Measurements from ENCODE around the gene ZNF845. TPM values are rescaled to one million over a fixed set of nuclear protein-coding genes. Genes with fewer than 3 reads are reported as not detected.
A peak's percentile ranks its signal among the peaks of the same experiment; 100 is the strongest.
"Not testable (repeated sequence)": the region's sequence is repeated elsewhere in the genome, so short reads cannot be mapped to it uniquely, and the experiment has no call there.

The ZNF845 gene
- total RNA-seq (ENCODE audit: insufficient read depth, low replicate concordance) = 11.1 TPM

DNA sequence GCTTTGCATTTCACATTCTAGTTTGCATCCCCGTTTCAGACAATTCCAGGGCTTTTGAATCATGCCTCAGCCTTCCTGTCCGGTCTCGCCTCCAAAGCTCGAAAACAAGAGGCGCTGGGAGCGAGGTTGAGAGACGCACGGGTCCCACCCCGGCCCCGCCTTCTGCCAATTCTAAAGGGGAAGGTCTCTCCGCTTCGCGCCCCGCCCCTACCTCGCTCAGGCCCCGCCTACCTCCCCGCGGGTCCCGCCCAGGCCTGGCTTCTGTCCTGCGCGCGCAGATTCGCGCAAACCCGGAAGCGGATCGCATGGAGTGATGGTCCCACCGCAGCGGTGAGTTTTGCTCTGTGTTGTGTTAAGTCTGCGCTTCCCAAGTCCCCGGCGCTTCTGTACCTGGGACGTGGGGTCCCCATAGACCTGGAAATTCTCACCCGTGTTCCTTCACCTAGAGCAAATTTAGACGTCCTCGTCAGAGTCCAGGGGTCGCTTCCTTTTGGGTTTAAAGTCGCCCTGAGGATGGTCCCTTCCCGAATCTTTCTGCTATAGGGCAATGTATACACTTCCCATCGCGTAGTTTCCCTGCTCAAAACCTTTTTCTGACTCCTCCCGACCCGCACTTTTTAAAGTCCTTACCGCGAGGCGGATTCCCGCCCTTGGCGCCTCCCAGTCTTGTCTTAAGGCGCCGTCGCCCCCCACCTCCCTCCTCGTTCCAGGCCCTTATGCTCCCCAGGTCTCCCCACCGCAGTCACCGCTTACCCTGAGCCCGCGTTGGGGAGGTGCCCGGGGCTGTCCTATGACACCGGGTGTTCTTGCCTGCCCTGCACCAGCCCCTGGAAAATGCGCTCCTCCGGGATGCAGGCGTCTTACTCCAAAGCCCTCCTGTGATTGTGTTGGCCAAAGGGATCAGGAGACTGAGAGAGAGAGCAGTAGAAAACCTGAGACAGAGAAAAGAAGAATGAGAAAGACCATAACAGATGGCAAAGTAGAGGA, at the start of gene ZNF845:
TSS of gene ZNF845 (plus strand) at position 287 of the 987 bp plus-strand sequence. CDS start 7,559 bp downstream, outside the sequence.
- peak; percentile 96 for DNase-seq (ENCODE audit: low spot score)

DNA sequence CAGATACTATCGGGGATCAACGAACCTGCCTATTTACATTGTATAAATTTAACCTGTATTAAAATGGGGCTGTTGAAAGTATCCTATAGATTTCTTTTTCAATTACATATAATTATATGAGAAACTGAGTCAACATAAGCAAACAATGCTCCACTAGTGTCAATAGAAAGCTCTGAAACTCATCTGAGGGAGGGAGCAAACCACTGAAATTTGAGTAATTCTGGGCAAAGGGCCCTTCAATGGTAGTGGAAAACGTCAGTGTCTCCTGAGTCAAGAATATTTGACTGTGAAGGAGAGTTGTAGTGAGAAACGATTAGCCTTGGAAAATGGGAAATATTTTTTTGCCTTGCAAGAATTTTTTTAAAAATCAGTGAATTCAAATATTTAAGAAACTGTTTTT, 48.5 kb upstream of the ZNF845 start:
- DNase-seq (ENCODE audit: low spot score) = no peak

DNA sequence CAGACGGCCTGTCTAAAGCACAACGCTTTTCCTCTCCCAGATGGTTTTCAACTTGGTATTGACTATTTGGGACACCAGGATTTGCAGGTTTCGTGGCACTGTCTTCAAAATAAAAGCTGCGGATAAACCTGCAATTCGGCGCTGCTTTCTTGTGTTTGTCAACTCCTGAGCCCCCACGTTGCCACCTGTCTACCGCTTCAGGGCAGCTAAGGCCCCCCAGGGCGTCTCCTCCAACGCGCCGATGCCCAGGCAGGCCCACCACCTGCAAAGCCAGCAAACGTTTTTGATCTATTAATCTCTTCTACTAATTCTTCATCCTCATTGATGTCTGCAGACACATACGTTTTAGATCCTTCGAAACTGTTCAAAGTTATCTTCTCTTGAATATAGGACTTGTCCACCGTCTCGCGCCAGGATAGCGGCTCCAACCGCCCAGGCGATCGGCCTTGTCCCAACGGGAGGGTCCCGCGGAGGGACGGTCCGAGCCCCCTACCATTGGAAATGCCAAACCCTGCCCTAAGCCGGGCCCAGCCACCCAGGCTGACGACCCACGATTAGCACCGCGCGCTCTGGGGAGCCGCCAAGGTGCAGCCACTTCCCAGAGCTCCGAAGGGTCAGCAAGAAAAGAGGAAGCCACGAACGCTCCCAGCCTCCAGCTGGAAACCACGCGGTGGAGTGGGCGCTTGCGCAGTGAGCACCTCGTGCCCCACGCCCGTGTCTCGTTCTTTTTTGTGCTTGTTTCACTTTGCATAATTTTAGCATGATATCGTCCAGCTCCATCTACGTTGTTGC, 42.6 kb upstream of the ZNF845 start:
- DNase-seq (ENCODE audit: low spot score) = no peak

DNA sequence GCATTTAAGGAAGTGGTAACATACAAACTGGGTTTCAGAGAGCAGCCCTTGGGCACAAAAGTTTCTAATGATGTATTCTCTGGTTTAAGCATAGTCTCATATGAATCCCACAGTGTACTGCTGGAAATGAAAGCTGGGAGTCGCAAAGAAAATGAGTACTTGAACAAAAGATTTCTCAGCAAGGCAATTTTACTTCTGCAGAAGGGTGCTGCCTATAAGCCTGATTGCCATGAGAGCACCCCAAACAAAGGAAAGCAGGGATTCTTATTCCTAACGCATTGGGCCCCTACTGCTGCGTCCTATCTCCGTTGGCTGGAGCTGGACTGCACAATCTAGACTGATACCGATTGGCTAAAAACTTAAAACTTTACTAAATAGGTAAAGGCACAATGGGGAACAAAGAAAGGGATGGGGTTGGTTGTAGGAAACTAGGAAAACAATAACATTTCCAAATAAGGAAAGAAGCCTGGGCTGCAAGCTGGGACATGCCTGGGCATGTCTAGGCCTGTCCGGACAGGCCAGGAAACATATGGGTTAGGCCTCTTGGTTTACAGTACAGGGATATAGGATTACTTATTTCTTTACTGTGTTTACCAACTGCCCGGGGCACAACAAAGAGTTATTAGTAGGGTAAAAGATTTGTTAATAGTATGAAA, 38.6 kb upstream of the ZNF845 start:
- no peak for DNase-seq (ENCODE audit: low spot score)

DNA sequence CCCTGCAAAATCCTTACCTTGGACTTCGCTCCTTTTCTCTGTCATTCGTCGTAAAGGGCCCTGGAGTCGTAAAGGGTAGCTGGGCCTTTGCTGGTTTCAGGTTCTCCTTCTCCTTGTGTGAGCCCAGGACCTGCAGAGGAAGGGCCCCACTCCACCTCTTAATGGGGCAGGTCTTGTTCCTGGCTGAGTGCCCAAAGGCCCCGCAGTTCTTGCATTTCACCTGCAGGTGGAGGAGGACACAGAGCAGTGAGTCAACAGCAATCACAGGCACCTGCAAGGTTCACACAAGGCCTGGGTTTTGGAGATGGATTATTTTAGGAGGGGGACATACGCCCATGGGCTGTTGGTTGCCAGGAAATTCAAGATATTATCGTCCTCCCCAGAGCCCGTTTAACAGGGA, 32.2 kb upstream of the ZNF845 start:
- not testable (repeated sequence) for DNase-seq (ENCODE audit: low spot score)

DNA sequence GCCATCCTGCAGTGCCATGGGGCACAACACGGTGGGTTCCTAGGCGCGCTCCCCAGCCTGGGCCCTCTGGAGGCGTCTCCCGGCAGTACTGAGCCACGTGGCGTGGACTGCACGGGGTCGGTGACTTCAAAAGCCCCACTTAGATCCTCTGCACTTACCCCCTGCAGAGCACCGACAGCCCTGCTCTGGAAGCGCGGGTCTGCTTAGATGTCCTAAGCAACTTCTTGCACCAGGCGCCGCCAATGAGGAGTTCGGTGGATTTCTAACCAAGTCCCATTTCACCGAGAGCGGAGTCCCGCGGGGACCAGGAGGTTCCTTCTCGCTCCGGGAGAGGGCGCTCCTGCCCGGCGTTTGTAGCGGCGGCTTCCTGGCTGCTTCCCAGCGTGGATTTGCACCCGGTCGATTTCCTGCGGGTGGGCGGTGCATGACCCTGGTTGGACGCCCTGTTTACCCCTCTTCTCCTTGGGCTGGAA, 25.2 kb upstream of the ZNF845 start:
- peak; percentile 15 for DNase-seq (ENCODE audit: low spot score)

DNA sequence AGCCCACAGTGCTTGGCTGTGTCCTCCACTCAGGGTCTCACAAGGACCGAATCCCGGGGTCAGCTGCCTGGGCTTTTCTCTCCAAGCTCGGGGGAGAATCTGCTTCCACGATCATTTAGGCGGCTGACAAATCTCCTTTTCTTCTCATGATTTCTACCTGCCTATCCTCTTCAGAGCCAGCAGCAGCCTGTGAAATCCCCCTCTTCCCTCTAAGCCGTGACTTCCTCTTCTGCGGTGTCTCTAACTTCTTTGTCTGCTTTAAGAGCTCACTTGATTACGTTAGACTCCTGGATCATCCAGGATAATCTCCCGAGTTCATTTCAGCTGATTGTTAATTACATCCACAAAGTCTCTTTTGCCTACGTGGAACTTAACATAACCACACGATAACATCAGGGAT, 22.5 kb upstream of the ZNF845 start:
- no peak for DNase-seq (ENCODE audit: low spot score)

DNA sequence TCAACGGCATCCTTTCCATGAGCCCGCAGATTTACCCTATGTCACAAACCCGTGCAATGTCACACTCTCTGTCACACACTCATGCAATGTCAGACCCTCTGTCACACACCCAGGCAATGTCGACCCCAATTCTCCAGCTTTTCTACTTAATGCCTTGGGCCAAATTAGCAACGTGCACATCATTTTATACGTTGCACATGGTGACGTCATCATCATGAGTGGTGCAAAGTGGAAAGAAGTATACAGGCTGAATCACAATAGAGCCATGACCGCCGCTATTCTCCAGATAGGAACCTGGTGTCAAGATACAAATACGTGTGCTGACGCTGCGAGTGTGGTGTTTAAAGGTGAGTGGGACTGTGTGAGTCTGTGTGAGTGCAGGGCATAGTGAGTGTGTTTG, 21.7 kb upstream of the ZNF845 start:
- no peak for DNase-seq (ENCODE audit: low spot score)

DNA sequence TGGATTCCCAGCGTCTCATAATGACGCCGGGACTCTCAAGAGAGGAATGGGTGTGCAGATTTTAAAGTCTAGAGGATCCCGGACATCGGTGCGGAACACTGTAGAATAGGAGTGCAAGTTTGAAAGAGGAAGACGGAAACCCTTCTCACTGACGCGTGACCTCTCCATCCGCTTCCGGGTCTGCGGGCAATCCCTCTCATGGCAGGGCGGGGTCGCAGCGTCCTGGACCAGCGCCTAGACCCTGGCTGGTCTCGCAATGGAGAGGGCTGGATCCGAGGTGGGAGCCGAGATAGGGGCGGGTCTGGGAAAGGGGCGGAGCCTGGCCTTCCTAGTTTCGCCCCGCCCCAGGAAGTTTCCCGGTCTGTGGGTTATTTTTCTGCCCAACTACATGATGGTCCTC, 4.6 kb upstream of the ZNF845 start:
- DNase-seq (ENCODE audit: low spot score) = peak; percentile 21

DNA sequence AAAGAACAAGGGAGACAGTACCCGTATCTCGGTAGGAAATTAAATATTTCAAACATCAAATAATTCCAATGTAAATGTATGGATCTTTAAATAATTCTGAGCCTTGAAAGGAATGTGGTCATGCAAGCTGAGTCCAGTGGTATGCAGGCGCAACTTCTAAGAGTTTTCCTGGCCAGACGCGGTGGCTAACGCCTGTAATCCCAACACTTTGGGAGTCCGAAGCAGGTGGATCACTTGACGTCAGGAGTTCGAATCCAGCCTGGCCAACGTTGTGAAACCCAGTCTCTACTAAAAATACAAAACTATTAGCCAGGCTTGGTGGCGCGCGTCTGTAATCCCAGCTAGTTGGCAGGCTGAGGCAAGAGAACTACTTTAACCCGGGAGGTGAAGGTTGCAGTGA, 1.1 kb upstream of the ZNF845 start:
- no peak for DNase-seq (ENCODE audit: low spot score)

DNA sequence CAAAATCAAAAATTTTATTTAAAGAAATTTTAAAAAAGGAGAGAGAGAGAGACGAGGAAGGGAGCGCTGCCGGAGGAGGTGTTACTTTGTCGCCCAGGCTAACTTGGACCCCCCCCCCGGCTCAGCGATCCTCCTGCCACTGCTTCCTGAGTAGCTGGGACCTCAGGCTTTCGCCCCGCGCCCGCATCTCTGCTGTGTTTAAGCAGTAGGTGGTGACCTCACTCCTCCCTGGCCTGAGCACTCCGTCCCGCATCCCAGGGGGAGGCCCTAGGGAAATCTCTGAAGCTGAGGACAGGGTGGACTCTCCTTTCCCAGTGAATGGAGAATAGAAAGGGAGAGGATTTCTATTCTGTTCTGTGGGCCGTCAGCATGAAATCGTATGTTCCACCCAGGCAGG, 485 bp upstream of the ZNF845 start:
- DNase-seq (ENCODE audit: low spot score) = no peak

DNA sequence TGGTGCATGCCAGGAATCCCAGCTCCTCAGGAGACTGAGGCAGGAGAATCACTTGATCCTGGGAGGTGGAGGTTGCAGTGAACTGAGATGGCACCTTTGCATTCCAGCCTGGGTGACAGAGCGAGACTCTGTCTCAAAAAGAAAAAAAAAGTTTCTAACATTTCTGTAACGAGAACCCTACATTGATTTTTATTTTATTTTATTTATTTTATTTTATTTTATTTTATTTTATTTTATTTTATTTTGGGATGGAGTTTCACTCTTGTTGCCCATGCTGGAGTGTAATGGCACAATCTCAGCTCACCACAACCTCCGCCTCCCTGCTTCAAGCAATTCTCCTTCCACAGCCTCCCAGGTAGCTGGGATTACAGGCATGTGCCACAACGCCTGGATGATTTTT, 10.9 kb downstream of the ZNF845 start:
- not testable (repeated sequence) for DNase-seq (ENCODE audit: low spot score)

DNA sequence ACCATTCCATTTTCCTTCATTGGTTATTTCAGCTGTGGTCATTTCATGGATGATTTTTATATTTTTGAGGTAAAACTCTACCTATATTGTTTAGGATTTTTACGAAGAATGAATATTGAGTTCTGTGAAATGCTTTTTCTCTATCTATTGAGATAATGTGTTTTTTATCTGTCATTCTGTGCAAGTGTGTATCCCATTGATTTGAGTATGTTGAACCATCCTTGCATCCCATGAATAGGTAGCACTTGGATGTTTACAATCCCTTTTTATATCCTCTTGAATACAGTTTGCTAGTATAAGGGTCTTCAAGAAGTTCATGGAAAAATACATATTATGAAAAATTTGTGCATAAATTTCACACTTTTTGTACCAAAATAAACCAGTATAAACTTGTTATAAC, 22.2 kb downstream of the ZNF845 start:
- no peak for DNase-seq (ENCODE audit: low spot score)

DNA sequence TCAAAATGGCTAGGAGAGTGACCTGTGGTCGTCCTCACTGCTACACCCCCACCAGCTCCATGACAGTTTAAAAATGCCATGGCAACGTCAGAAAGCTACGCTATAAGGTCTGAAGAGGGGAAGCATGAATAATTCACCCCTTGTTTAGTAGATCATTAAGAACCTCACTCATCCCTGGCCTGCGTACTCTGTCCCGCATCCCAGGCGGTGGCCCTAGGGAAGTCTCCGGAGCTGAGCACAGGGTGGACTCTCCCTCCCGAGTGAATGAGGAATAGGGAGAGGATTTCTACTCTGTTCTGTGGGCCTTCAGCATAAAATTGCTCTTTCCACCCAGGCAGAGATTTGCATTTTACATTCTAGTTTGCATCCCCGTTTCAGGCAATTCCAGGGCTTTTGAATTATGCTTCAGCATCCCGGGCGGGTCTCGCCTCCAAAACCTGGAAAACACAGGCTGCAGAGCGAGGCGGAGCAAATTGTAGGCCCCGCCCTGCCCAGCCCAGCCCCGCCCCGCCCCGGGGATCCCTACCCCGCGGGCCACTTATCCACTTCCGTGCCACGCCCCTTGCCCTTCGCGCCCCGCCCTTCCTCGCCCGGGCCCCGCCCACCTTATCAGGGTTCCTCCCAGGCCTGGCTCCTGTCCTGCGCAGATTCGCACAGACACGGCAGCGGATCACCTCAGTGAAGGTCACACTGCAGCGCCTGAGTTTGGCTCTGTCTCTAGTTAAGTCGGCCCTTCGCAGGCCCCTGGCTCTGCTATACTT, 24.5 kb downstream of the ZNF845 start:
- no peak for DNase-seq (ENCODE audit: low spot score)

DNA sequence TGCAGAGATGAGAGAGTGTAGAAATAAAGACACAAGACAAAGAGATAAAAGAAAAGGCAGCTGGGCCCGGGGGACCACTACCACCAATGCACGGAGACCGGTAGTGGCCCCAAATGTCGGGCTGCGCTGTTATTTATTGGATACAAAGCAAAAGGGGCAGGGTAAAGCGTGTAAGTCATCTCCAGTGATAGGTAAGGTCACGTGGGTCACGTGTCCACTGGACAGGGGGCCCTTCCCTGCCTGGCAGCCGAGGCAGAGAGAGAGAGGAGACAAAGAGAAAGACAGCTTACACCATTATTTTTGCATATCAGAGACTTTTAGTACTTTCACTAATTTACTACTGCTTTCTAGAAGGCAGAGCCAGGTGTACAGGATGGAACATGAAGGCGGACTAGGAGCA, 26.5 kb downstream of the ZNF845 start:
- DNase-seq (ENCODE audit: low spot score) = not testable (repeated sequence)

DNA sequence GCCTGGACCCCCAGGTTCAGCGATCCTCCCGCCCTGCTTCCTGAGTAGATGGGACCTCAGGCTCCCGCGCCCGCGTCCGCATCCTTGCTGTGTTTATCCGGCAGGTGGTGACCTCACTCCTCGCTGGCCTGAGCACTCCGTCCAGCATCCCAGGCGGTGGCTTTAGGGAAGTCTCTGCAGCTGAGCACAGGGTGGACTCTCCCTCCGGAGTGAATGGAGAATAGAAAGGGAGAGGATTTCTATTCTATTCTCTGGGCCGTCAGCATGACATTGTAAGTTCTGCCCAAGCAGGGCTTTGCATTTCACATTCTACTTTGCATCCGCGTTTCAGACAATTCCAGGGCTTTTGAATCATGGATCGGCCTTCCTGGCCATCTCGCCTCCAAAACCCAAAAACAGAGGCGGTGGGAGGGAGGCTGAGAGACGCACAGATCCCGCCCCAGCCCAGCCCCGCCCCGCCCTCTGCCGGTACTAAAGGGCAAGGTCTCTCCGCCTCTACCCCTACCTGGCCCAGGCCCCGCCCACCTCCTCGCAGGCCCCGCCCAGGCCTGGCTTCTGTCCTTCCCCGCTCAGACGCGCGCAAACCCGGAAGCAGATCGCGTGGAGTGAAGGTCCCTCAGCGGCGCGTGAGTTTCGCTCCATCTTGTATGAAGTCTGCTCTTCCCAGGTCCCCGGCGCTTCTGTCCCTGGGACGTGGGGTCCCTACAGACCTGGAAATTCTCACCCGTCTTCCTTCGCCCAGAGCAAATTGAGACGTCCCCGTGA, 31.8 kb downstream of the ZNF845 start, which contains the start of gene ZNF525:
TSS of gene ZNF525 (plus strand) at position 572 of the 765 bp plus-strand sequence. CDS start 6,577 bp downstream, outside the sequence.
- peak; percentile 90 for DNase-seq (ENCODE audit: low spot score)

DNA sequence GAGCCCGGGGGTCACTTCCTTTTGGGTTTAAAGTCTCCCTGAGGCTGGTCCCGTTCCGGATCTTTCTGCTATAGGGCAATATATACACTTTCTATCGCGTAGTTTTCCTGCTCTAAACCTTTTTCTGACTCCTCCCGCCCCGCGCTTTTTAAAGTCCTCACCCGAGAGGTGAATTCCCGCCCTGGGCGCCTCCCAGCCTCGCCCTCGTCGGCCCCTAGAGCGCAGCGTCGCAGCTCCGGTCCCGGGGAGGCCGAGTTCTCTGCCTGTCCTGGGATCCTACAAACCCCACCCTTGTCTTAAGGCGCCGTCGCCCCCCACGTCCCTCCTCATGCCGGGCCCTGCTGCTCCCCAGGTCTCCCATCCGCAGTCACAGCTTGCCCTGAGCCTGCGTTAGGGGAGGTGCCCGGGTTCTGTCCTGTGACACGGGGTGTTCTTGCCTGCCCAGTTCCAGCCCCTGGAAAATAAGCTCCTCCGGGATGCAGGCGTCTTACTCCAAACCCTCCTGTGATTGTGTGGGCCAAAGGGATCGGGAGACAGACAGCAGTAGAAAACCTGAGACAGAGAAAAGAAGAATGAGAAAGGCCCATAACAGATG, 32.4 kb downstream of the ZNF845 start:
- no peak for DNase-seq (ENCODE audit: low spot score)

DNA sequence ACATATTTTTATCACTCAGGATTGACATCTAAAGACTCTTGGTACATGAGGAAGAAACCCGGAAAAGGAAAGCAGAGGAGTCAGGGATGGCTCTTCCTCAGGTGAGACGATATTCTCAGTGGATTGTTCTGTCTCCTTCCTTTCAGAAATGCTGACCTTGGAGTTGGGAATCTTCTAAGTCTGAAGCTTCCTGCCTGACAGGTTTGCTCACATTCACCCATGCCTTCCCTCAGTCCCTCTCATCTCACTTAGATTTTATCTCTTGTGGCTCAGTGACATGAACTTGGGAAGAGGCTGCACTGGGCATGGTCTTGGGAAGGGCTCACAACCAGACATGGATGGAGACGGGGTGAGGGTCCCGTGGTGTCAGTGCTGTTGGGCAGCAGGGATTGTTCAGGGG, 38.6 kb downstream of the ZNF845 start:
- no peak for DNase-seq (ENCODE audit: low spot score)

DNA sequence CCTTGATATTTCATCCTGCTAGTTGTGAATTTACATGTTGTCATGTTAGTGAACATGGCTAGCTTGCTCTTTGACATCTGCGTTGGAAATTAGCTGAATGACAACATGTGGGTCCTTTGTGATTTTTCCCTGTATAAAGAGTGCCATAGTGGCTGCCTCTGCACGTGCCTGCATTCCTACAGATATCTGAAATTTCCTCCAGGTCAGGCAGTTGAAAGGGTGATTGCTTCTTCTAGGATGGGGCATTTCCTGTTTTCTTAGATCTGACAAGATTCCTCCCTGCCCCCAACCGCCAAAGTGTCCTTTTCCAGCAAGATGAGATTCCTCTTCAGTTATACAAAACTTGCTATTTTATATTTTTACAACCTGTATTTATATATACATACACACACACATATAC, 40.7 kb downstream of the ZNF845 start:
- no peak for DNase-seq (ENCODE audit: low spot score)

DNA sequence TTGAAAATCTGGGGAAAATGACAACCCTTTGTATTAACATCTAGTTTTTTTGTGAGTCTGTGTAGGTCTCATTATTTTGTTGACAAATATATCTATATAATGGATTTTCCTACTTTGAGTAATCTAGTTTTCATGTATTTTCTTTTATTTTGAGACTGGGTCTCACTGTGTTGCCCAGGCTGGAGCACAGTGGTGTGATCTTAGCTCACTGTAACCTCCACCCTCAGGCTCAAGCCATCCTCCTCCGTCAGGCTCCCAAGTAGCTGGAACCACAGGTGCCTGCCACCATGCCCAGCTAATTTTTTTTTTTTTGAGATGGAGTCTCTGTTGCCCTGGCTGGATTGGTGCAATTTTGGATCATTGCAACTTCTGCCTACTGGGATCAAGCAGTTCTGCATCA, 41.2 kb downstream of the ZNF845 start:
- DNase-seq (ENCODE audit: low spot score) = no peak
